Ovary (tissue), 3 donors: ENCODE results near the gene CFAP45.

Experiments used
- EP300 ChIP-seq: sonication (generic); formaldehyde crosslinking; IDR thresholded peaks from one replicate; pipeline ENCODE4 v1.6.1; 2017; ENCODE audit warnings: antibody characterized with exemption
- POLR2A ChIP-seq: fragments of 450-650 bp; IDR thresholded peaks from one replicate; pipeline ENCODE4 v1.6.1; 2017; ENCODE audit warnings: antibody characterized with exemption, mild to moderate bottlenecking, moderate library complexity
- TF ChIP-seq, protein P1 (sequence below), 3 donors: fragments of 450-650 bp in 2 of 3; fragments of 200-600 bp in 1 of 3; IDR thresholded peaks; one replicate each; pipeline versions ENCODE4 v1.5.1 to v1.8.0; 2016 to 2022; ENCODE audit warnings: antibody characterized with exemption in 3 of 3, mild to moderate bottlenecking in 1 of 3
- donor health status: DM: no; HTN: no; CAD: no.

DNA sequence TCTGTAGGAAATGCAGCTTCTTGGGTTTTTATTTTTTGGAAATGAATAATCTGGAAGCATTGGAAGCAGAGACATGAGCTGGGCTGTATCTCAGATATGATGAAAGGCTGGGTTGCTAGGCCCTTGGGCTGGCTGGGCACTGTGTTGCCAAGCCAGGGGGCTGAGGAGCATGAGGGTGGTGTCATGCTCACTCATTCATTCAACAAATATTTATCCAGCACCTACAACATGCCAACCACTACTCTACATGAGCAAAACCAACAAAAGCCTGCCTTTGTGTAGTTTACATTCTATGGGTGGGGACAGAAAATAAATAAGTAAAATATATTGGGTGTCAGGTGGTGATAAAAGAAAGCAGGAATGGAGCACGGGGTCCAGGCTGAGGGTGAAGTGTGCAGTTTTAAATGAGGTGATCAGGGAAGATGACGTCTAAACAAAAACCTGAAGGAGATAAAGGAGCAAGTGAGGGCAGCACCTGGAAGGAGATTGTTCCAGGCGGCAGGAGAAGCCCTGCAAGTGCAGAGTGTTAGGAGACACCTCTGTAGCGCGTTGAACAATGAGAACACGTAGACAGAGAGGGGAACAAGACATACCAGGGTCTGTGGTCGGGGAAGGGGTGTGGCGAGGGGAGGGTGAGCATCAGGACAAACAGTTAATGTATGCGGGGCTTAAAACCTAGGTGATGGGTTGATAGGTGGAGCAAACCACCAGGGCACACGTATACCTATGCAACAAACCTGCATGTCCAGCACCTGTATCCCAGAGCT is 14.5 kb upstream of the CFAP45 start:
- TF ChIP-seq, protein P1, sequence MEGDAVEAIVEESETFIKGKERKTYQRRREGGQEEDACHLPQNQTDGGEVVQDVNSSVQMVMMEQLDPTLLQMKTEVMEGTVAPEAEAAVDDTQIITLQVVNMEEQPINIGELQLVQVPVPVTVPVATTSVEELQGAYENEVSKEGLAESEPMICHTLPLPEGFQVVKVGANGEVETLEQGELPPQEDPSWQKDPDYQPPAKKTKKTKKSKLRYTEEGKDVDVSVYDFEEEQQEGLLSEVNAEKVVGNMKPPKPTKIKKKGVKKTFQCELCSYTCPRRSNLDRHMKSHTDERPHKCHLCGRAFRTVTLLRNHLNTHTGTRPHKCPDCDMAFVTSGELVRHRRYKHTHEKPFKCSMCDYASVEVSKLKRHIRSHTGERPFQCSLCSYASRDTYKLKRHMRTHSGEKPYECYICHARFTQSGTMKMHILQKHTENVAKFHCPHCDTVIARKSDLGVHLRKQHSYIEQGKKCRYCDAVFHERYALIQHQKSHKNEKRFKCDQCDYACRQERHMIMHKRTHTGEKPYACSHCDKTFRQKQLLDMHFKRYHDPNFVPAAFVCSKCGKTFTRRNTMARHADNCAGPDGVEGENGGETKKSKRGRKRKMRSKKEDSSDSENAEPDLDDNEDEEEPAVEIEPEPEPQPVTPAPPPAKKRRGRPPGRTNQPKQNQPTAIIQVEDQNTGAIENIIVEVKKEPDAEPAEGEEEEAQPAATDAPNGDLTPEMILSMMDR (IDR thresholded peaks at IDR 0.05) = no peak
- TF ChIP-seq EP300 (no peak), POLR2A (no peak)
